ENCODE data around the gene MRPL53. TPM values are rescaled to one million over a fixed set of nuclear protein-coding genes. Genes with fewer than 3 reads are reported as not detected.

MRPL53 gene
- total and polyA plus RNA-seq, 8 donors, result 37.6 to 60.0 (median 45.9) TPM

DNA sequence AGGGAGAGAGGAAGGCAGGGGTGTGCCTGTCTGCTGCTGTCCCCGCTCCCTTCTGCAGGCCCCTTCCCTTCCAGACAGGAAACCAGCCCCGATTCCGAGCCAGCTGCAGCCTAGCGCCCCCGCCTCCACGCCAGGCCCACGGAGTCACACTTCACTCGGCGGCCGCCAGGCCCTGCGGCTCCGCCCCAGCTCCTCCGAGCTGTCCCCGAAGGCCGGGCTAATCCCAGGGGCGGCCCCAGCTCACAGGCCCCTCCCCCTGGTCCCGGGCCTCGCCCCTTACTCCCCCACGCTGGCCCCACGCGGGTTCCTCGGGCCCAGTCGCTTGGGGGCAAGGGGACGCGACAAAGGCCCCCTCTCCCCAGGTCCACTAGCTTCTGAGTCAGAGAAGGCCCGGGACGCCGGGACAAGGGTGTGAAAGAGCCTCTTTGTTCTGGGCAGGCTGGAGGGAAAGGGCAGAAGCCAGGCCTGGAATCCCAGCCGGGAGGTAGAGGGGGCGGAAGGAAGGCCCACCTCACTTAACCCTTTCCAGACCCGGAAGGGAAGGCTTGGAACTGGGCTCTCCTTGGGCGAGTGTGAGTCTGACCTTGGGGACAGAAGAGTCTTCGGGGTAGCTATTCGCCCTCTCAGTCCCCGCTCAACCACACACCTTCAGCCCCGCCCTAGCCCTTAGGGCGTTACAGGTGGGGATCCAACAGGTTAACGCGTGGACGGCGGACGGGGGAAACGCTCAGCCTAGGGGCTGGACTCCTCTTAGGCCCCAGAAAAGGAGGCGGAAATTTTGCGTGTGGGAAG is 31.9 kb downstream of the MRPL53 start:
- Histone ChIP-seq H3K9me3 (no peaks in the 10 kb centered on the region), H3K36me3 (no peaks in the 10 kb centered on the region), H3K27ac (peak overlapping the region; percentile 94 to 99 (median 98)), H3K4me1 (peaks cover 0 to 22% (median 9%) of the 10 kb centered on the region in 3 donors), H3K4me3 (peak overlapping the region; percentile 70 to 80 (median 74)), H3K27me3 (no peaks in the 10 kb centered on the region)
- no peak for FAIRE-seq
- WGBS, 2 donors, result 2 to 4% methylated on average over 42 to 45 of the region's 45 CpGs
- intact Hi-C loops (cut with DNase I), result no loop called here
- peak; percentile 10 to 39 (median 25) for TF ChIP-seq CTCF (IDR thresholded peaks at IDR 0.05)
- peak; percentile 81 to 91 (median 86) for ATAC-seq
- DNase-seq, result peak; percentile 87 to 95 (median 91)

GRCh38 chr2:74439803-74440377 is 32.6 kb downstream of the MRPL53 start:
- H3K4me3 ChIP-seq, result peak overlapping the region; percentile 70 to 80 (median 74)
- no peak for TF ChIP-seq CTCF (IDR thresholded peaks at IDR 0.05)
- FAIRE-seq, result no peak
- no peaks in the 10 kb centered on the region for H3K27me3 ChIP-seq
- no peaks in the 10 kb centered on the region for H3K36me3 ChIP-seq
- WGBS, 2 donors, result 7% methylated on average over 12 to 14 of the region's 14 CpGs
- DNase-seq, result peak in 3 of 6 donors; percentile 44 to 65 (median 52)
- peak overlapping the region; percentile 94 to 99 (median 98) for H3K27ac ChIP-seq
- ATAC-seq, result peak in 2 of 4 donors; percentile 3 to 4
- intact Hi-C loops (cut with DNase I), result no loop called here
- H3K4me1 ChIP-seq, result peaks cover 0 to 22% (median 9%) of the 10 kb centered on the region in 3 donors
- no peaks in the 10 kb centered on the region for H3K9me3 ChIP-seq

GRCh38 chr2:74439373-74439772 is 33.1 kb downstream of the MRPL53 start:
- Histone ChIP-seq H3K9me3 (no peaks in the 10 kb centered on the region), H3K27me3 (no peaks in the 10 kb centered on the region), H3K4me1 (peaks cover 0 to 22% (median 9%) of the 10 kb centered on the region in 3 donors), H3K36me3 (no peaks in the 10 kb centered on the region), H3K4me3 (peak overlapping the region; percentile 70 to 80 (median 74)), H3K27ac (peak overlapping the region in 2 of 4 donors; percentile 99)
- ATAC-seq (no peak), DNase-seq (no peak), FAIRE-seq (no peak)
- WGBS, 2 donors, result 22 to 23% methylated on average over 3 of the region's 3 CpGs
- intact Hi-C loops (cut with DNase I), result no loop called here
- no peak for TF ChIP-seq CTCF (IDR thresholded peaks at IDR 0.05)

GRCh38 chr2:74438248-74438647 is 34.2 kb downstream of the MRPL53 start:
- no peaks in the 10 kb centered on the region for H3K27me3 ChIP-seq
- no peak for TF ChIP-seq CTCF (IDR thresholded peaks at IDR 0.05)
- no peak for DNase-seq
- WGBS, 2 donors, result 95 to 100% methylated on average over 1 of the region's 1 CpG
- H3K4me1 ChIP-seq, result peaks cover 0 to 22% (median 9%) of the 10 kb centered on the region in 3 donors
- intact Hi-C loops (cut with DNase I), result no loop called here
- no peak for ATAC-seq
- H3K9me3 ChIP-seq, result no peaks in the 10 kb centered on the region
- H3K36me3 ChIP-seq, result no peaks in the 10 kb centered on the region
- no peak overlapping the region for H3K27ac ChIP-seq
- no peak for FAIRE-seq
- no peak overlapping the region for H3K4me3 ChIP-seq
